ENCODE measurements around the gene SAMD1.

GRCh38 chr19:14059093-14059480 lies 31.5 kb downstream of the SAMD1 start:
- TF ChIP-seq CTCF (IDR thresholded peaks at IDR 0.05), result peak; percentile 93
- no peak for TF ChIP-seq ZFX (IDR thresholded peaks at IDR 0.05; ENCODE audit: borderline replicate concordance)
